ENCODE results near the gene TGIF1.

TGIF1 gene

GRCh38 chr18:3451989-3452749, 2.2 kb downstream of the TGIF1 start:
- H3K27me3 ChIP-seq (ENCODE audit: control insufficient read depth, insufficient read depth, low read length): no peaks in the 10 kb centered on the region

GRCh38 chr18:3452750-3453539, 3.0 kb downstream of the TGIF1 start:
- H3K27me3 ChIP-seq (ENCODE audit: control insufficient read depth, insufficient read depth, low read length): no peaks in the 10 kb centered on the region
- peaks cover 42% of the 10 kb centered on the region for H3K4me1 ChIP-seq (ENCODE audit: control insufficient read depth, insufficient read depth, low read length)
- peak overlapping the region; percentile 94 for H3K4me3 ChIP-seq (ENCODE audit: low read length)
- H3K9me3 ChIP-seq (ENCODE audit: control insufficient read depth, low read length): no peaks in the 10 kb centered on the region
- peak overlapping the region; percentile 100 for H3K9ac ChIP-seq (ENCODE audit: low read length)
- H3K36me3 ChIP-seq (ENCODE audit: control insufficient read depth, insufficient read depth, low read length): no peaks in the 10 kb centered on the region

More at GRCh38 chr18:3451989-3452749, 2.2 kb downstream of the TGIF1 start:
- Histone ChIP-seq H3K9me3 (ENCODE audit: control insufficient read depth, low read length) (no peaks in the 10 kb centered on the region), H3K9ac (ENCODE audit: low read length) (peak overlapping the region; percentile 100), H3K4me3 (ENCODE audit: low read length) (peak overlapping the region; percentile 94), H3K4me1 (ENCODE audit: control insufficient read depth, insufficient read depth, low read length) (peaks cover 38% of the 10 kb centered on the region), H3K36me3 (ENCODE audit: control insufficient read depth, insufficient read depth, low read length) (no peaks in the 10 kb centered on the region)

GRCh38 chr18:3453540-3454364, 3.8 kb downstream of the TGIF1 start:
- no peaks in the 10 kb centered on the region for H3K36me3 ChIP-seq (ENCODE audit: control insufficient read depth, insufficient read depth, low read length)
- H3K9me3 ChIP-seq (ENCODE audit: control insufficient read depth, low read length): no peaks in the 10 kb centered on the region
- peak overlapping the region; percentile 94 for H3K4me3 ChIP-seq (ENCODE audit: low read length)
- peak overlapping the region; percentile 100 for H3K9ac ChIP-seq (ENCODE audit: low read length)
- peaks cover 50% of the 10 kb centered on the region for H3K4me1 ChIP-seq (ENCODE audit: control insufficient read depth, insufficient read depth, low read length)
- H3K27me3 ChIP-seq (ENCODE audit: control insufficient read depth, insufficient read depth, low read length): no peaks in the 10 kb centered on the region

GRCh38 chr18:3454365-3455089, 4.6 kb downstream of the TGIF1 start:
- Histone ChIP-seq H3K9ac (ENCODE audit: low read length) (peak overlapping the region; percentile 100), H3K4me1 (ENCODE audit: control insufficient read depth, insufficient read depth, low read length) (peaks cover 58% of the 10 kb centered on the region), H3K27me3 (ENCODE audit: control insufficient read depth, insufficient read depth, low read length) (no peaks in the 10 kb centered on the region), H3K4me3 (ENCODE audit: low read length) (peak overlapping the region; percentile 94), H3K36me3 (ENCODE audit: control insufficient read depth, insufficient read depth, low read length) (no peaks in the 10 kb centered on the region), H3K9me3 (ENCODE audit: control insufficient read depth, low read length) (no peaks in the 10 kb centered on the region)

- Histone ChIP-seq H3K27me3 (ENCODE audit: control insufficient read depth, insufficient read depth, low read length) (no peaks in the 10 kb centered on the region), H3K9me3 (ENCODE audit: control insufficient read depth, low read length) (no peaks in the 10 kb centered on the region), H3K4me3 (ENCODE audit: low read length) (no peak overlapping the region), H3K36me3 (ENCODE audit: control insufficient read depth, insufficient read depth, low read length) (no peaks in the 10 kb centered on the region), H3K9ac (ENCODE audit: low read length) (peak overlapping the region; percentile 100), H3K4me1 (ENCODE audit: control insufficient read depth, insufficient read depth, low read length) (peaks cover 59% of the 10 kb centered on the region)
These were observed 5.2 kb downstream of the TGIF1 start for GRCh38 chr18:3455090-3455635.

- Histone ChIP-seq H3K4me1 (ENCODE audit: control insufficient read depth, insufficient read depth, low read length) (peaks cover 59% of the 10 kb centered on the region), H3K9me3 (ENCODE audit: control insufficient read depth, low read length) (no peaks in the 10 kb centered on the region), H3K4me3 (ENCODE audit: low read length) (no peak overlapping the region), H3K9ac (ENCODE audit: low read length) (peak overlapping the region; percentile 100), H3K27me3 (ENCODE audit: control insufficient read depth, insufficient read depth, low read length) (no peaks in the 10 kb centered on the region), H3K36me3 (ENCODE audit: control insufficient read depth, insufficient read depth, low read length) (no peaks in the 10 kb centered on the region)
These were observed 6.1 kb downstream of the TGIF1 start for GRCh38 chr18:3455907-3456685.

- Histone ChIP-seq H3K4me1 (ENCODE audit: control insufficient read depth, insufficient read depth, low read length) (peaks cover 59% of the 10 kb centered on the region), H3K9me3 (ENCODE audit: control insufficient read depth, low read length) (no peaks in the 10 kb centered on the region), H3K4me3 (ENCODE audit: low read length) (no peak overlapping the region), H3K9ac (ENCODE audit: low read length) (peak overlapping the region; percentile 100), H3K27me3 (ENCODE audit: control insufficient read depth, insufficient read depth, low read length) (no peaks in the 10 kb centered on the region), H3K36me3 (ENCODE audit: control insufficient read depth, insufficient read depth, low read length) (no peaks in the 10 kb centered on the region)
These were observed 6.7 kb downstream of the TGIF1 start for GRCh38 chr18:3456686-3457069.

GRCh38 chr18:3457261-3457724, 7.3 kb downstream of the TGIF1 start:
- Histone ChIP-seq H3K9me3 (ENCODE audit: control insufficient read depth, low read length) (no peaks in the 10 kb centered on the region), H3K9ac (ENCODE audit: low read length) (peak overlapping the region; percentile 2), H3K4me1 (ENCODE audit: control insufficient read depth, insufficient read depth, low read length) (peaks cover 59% of the 10 kb centered on the region), H3K27me3 (ENCODE audit: control insufficient read depth, insufficient read depth, low read length) (no peaks in the 10 kb centered on the region), H3K36me3 (ENCODE audit: control insufficient read depth, insufficient read depth, low read length) (no peaks in the 10 kb centered on the region), H3K4me3 (ENCODE audit: low read length) (no peak overlapping the region)

GRCh38 chr18:3458378-3458777, 8.4 kb downstream of the TGIF1 start:
- peaks cover 50% of the 10 kb centered on the region for H3K4me1 ChIP-seq (ENCODE audit: control insufficient read depth, insufficient read depth, low read length)
- no peak overlapping the region for H3K4me3 ChIP-seq (ENCODE audit: low read length)
- no peaks in the 10 kb centered on the region for H3K9me3 ChIP-seq (ENCODE audit: control insufficient read depth, low read length)
- no peaks in the 10 kb centered on the region for H3K27me3 ChIP-seq (ENCODE audit: control insufficient read depth, insufficient read depth, low read length)
- no peaks in the 10 kb centered on the region for H3K36me3 ChIP-seq (ENCODE audit: control insufficient read depth, insufficient read depth, low read length)
- peak overlapping the region; percentile 20 for H3K9ac ChIP-seq (ENCODE audit: low read length)

- peak overlapping the region; percentile 20 for H3K9ac ChIP-seq (ENCODE audit: low read length)
- H3K4me1 ChIP-seq (ENCODE audit: control insufficient read depth, insufficient read depth, low read length): peaks cover 47% of the 10 kb centered on the region
- no peaks in the 10 kb centered on the region for H3K36me3 ChIP-seq (ENCODE audit: control insufficient read depth, insufficient read depth, low read length)
These were observed 9.2 kb downstream of the TGIF1 start for GRCh38 chr18:3458952-3459853.

More at GRCh38 chr18:3458952-3459853, 9.2 kb downstream of the TGIF1 start:
- Histone ChIP-seq H3K9me3 (ENCODE audit: control insufficient read depth, low read length) (no peaks in the 10 kb centered on the region), H3K4me3 (ENCODE audit: low read length) (no peak overlapping the region), H3K27me3 (ENCODE audit: control insufficient read depth, insufficient read depth, low read length) (no peaks in the 10 kb centered on the region)
